Activated CD4-positive, alpha-beta T cell treated with anti-CD3 and anti-CD28 coated beads for 36 hours (primary cell): ENCODE measurements around the gene DDX42. TPM values are rescaled to one million over a fixed set of nuclear protein-coding genes. Genes with fewer than 3 reads are reported as not detected.
A peak's percentile ranks its signal among the peaks of the same experiment; 100 is the strongest.

ENCODE experiments used
- ATAC-seq: fragments of 200-7000 bp; cut with Tn5 transposase; one replicate; pipeline ENCODE4 v1.10.0; 2021; ENCODE audit warnings: mild to moderate bottlenecking, moderate library complexity
- CTCF ChIA-PET: fragments of 350-600 bp; sonication (Branson Sonifier 250); formaldehyde crosslinking; loops from one replicate; lab custom pipeline; 2021; ENCODE audit warnings: antibody characterized with exemption; lab: Charles Lee
- POLR2A ChIA-PET: fragments of 350-600 bp; sonication (Branson Sonifier 250); formaldehyde crosslinking; loops from one replicate; lab custom pipeline; 2021; ENCODE audit warnings: antibody characterized with exemption, inconsistent platforms; lab: Charles Lee
- DNase-seq: peaks from one replicate; pipeline ENCODE4 v3.0.0-alpha.2; 2020
- H3K27ac Mint-ChIP-seq: one replicate; pipeline ENCODE4 v1.8.0; 2021; ENCODE audit warnings: mixed read lengths
- H3K27me3 Mint-ChIP-seq: one replicate; pipeline ENCODE4 v1.8.0; 2021; ENCODE audit warnings: mixed read lengths
- H3K36me3 Mint-ChIP-seq: one replicate; pipeline ENCODE4 v1.8.0; 2021; ENCODE audit warnings: low read depth, mixed read lengths
- H3K4me1 Mint-ChIP-seq: one replicate; pipeline ENCODE4 v1.8.0; 2021; ENCODE audit warnings: mixed read lengths
- H3K4me3 Mint-ChIP-seq: one replicate; pipeline ENCODE4 v1.8.0; 2021; ENCODE audit warnings: mild to moderate bottlenecking, moderate library complexity, mixed read lengths
- H3K9me3 Mint-ChIP-seq: one replicate; pipeline ENCODE4 v1.8.0; 2021; ENCODE audit warnings: low read depth, mixed read lengths
- intact Hi-C, 2 experiments: fragments of 100-400 bp; cut with DNase I in 1 of 2; cut with micrococcal nuclease in 1 of 2; formaldehyde crosslinking; loops; one replicate each; pipeline versions ENCODE4 v1.14.2 to v1.15.1; 2022 to 2024; cut with DNase I, micrococcal nuclease
- total RNA-seq, 2 experiments: library from RNA; stranded (reverse); gene quantifications; one replicate each; pipeline ENCODE4 v1.2.3, GENCODE V29; 2021

DDX42 gene
- total RNA-seq, 2 experiments from 2014 or later, result 109 to 173 TPM

DNA sequence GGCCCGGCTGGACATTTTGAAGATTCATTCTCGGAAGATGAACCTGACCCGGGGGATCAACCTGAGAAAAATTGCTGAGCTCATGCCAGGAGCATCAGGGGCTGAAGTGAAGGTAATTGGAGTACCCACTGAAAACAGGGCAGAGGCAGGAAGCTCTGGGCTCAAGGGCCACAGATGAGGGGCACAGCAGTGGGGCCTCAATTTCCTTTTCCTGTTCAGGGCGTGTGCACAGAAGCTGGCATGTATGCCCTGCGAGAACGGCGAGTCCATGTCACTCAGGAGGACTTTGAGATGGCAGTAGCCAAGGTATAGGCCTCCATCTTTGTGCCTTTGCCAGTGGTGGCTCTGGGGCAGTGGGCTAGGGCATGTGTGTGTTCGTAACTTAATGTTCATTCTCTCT is 57.5 kb downstream of the DDX42 start:
- peaks cover 75% of the 10 kb centered on the region for H3K36me3 Mint-ChIP-seq
- POLR2A ChIA-PET, result interaction anchor here (0.6 to 1.9 kb wide), 5 partner anchors 9 to 83 kb away, joined by 3 to 6 read pairs (median 4); no protein-coding TSS in a partner anchor
- DNase-seq, result no peak

DNA sequence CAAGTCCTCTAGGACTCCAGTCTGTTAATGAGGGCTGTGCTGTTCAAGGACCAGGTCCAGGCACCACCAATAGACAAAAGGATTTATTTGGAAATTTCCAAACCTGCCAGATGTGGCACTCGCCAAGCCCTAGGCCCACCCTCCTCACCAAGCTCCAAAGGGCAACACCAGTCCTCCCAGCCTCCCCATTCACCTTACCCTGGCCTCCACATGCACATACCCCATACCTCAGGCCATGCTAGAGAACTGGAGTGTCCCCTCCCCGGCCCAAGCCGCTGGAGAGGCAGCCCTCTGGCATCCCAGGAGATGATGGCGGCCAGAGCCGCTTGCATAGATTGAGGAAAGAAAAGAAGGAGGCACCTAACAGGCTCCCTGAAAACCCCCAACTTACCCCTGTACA is 58.0 kb downstream of the DDX42 start:
- Mint-ChIP-seq H3K9me3 (no peaks in the 10 kb centered on the region), H3K4me3 (no peak overlapping the region), H3K27me3 (no peaks in the 10 kb centered on the region), H3K4me1 (peaks cover 48% of the 10 kb centered on the region), H3K27ac (peak overlapping the region; percentile 67), H3K36me3 (peaks cover 75% of the 10 kb centered on the region)
- DNase-seq, result no peak
- ChIA-PET CTCF (interaction anchor here (0.6 to 1.7 kb wide), 4 partner anchors 10 to 407 kb away, joined by 3 to 5 read pairs (median 3); partner anchors contain the start of genes CCDC47 and DDX42), POLR2A (interaction anchor here (0.6 to 1.9 kb wide), 4 partner anchors 8 to 70 kb away, joined by 3 to 6 read pairs (median 4); no protein-coding TSS in a partner anchor)
- intact Hi-C loops, result loop anchor here in 1 of 2 experiments (10.0 kb wide), 1 partner anchor 277 kb away; the partner anchor contains the start of gene DCAF7
- no peak for ATAC-seq

More for the DNA sequence above, 57.5 kb downstream of the DDX42 start:
- Mint-ChIP-seq H3K4me1 (peaks cover 48% of the 10 kb centered on the region), H3K4me3 (no peak overlapping the region), H3K27ac (peak overlapping the region; percentile 67), H3K27me3 (no peaks in the 10 kb centered on the region), H3K9me3 (no peaks in the 10 kb centered on the region)
- CTCF ChIA-PET, result interaction anchor here (0.6 to 1.6 kb wide), 2 partner anchors 10 to 58 kb away, joined by 3 to 5 read pairs; partner anchors contain the start of genes CCDC47 and DDX42
- no peak for ATAC-seq
- intact Hi-C loops, result loop anchor here in 1 of 2 experiments (10.0 kb wide), 1 partner anchor 277 kb away; the partner anchor contains the start of gene DCAF7

DNA sequence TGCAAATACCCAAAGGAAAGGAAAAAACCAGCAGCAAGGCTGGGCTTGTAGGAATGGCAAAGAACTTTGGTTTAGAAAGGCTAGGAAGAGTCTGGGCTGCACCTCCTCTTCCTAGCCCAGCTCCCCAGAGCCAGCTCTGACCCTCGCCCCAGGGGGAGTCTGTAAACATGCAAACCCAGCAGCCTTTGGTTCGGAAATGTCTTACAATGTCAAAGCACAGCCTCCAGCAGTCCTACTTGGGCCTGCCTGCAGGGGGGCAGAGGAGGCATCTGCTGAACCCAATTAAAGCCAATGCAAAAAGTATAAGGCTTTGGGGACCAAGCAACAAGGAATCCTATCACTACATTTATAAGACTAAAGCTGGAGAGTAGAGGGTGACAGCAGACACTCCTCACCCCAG is 58.5 kb downstream of the DDX42 start:
- no peak for DNase-seq
- ATAC-seq, result no peak
- peak overlapping the region; percentile 0 for H3K27ac Mint-ChIP-seq
- no peak overlapping the region for H3K4me3 Mint-ChIP-seq
- peaks cover 77% of the 10 kb centered on the region for H3K36me3 Mint-ChIP-seq
- no peaks in the 10 kb centered on the region for H3K27me3 Mint-ChIP-seq
- POLR2A ChIA-PET, result interaction anchor here (1.3 to 1.9 kb wide), 3 partner anchors 8 to 59 kb away, joined by 4 to 6 read pairs (median 5); partner anchors contain the start of gene CCDC47
- peaks cover 48% of the 10 kb centered on the region for H3K4me1 Mint-ChIP-seq
- CTCF ChIA-PET, result interaction anchor here (0.7 to 1.7 kb wide), 4 partner anchors 10 to 407 kb away, joined by 3 read pairs; partner anchors contain the start of gene STRADA
- no peaks in the 10 kb centered on the region for H3K9me3 Mint-ChIP-seq
- intact Hi-C loops, result loop anchor here in 1 of 2 experiments (10.0 kb wide), 1 partner anchor 278 kb away; the partner anchor contains the start of gene DCAF7

DNA sequence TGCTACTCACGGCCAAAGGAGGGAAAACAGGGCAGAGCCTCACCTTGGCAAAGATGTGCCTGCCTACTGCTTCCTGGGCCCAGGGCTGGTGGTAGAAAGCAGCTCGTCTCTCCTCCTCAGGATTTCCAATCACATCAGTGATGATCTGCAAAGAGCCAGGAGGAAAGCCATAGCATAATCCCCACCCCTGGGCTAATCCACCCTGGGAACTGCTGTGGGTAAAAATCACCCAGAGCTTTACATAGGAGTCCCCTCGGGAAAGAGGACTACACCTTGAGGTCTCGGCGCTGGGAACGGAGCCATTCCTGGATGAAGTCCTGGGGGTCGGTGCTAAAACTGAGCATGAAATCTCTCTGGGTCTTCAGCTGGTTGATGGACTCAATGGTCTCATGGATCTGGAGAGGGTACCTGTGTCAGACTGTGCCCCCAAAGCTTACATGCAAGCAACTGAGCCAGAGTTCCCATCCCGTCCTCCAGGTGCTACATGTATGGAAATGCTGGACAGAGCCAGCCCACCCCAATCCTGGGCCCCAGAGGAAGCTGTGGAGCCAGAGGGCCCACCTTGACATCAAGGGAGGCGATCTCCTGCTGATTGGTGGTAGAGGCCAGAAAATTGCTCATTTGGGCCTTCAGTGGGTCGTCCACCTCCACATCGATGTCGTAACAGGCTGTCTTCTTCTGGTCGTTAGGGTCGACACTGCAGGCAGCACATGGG is 59.2 kb downstream of the DDX42 start:
- H3K27me3 Mint-ChIP-seq, result no peaks in the 10 kb centered on the region
- POLR2A ChIA-PET, result interaction anchor here (0.6 to 1.3 kb wide), 2 partner anchors 11 to 60 kb away, joined by 5 read pairs; partner anchors contain the start of gene CCDC47
- no peaks in the 10 kb centered on the region for H3K9me3 Mint-ChIP-seq
- no peak overlapping the region for H3K4me3 Mint-ChIP-seq
- intact Hi-C loops, result loop anchor here in 1 of 2 experiments (10.0 kb wide), 1 partner anchor 278 kb away; the partner anchor contains the start of gene DCAF7
- no peak overlapping the region for H3K27ac Mint-ChIP-seq
- CTCF ChIA-PET, result interaction anchor here (0.7 to 1.8 kb wide), 8 partner anchors 9 to 408 kb away, joined by 3 to 6 read pairs (median 3); partner anchors contain the start of genes SMARCD2 and STRADA
- no peak for DNase-seq
- ATAC-seq, result no peak
- H3K36me3 Mint-ChIP-seq, result peaks cover 74% of the 10 kb centered on the region
- H3K4me1 Mint-ChIP-seq, result peaks cover 45% of the 10 kb centered on the region

DNA sequence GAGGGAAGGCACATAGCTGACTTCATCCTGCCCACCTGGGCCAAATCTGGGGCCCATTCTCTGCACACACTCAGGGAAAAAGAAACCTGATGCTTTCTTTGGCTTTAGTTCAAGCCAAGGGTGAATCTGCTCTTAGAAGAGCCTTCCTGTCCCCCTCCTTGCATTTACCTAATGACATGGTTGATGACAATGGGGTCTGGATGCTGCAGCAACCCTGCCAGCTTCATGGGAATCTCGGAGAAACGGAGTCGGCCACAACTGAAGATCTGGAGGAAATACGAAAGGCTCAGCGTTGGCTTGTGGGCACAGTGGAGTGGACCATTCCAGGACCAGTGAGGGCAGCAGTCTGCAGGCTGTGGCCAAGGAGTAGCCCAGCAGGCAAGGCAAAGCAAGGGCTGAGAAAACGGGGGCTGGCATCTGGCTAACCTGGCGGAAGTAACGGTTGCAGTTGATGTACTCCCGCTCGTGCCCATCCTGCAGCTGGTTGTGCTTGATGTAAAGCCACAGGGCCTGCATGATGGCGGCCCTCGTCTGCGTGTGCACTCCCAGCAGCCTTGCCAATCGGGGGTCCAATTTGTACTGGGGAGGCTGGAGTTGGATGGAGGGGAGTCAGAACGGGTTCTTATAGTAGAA is 59.9 kb downstream of the DDX42 start:
- Mint-ChIP-seq H3K4me3 (no peak overlapping the region), H3K27me3 (no peaks in the 10 kb centered on the region), H3K36me3 (peaks cover 69% of the 10 kb centered on the region), H3K4me1 (peaks cover 42% of the 10 kb centered on the region), H3K9me3 (no peaks in the 10 kb centered on the region), H3K27ac (peak overlapping the region; percentile 40)
- ChIA-PET POLR2A (interaction anchor here (0.6 to 1.3 kb wide), 2 partner anchors 10 to 60 kb away, joined by 5 read pairs; partner anchors contain the start of gene CCDC47), CTCF (interaction anchor here (0.6 to 2.1 kb wide), 12 partner anchors 8 to 408 kb away, joined by 3 to 8 read pairs (median 3); partner anchors contain the start of gene SMARCD2)
- DNase-seq (no peak), ATAC-seq (no peak)
- intact Hi-C loops, result loop anchor here in 1 of 2 experiments (10.0 kb wide), 1 partner anchor 279 kb away; the partner anchor contains the start of gene DCAF7

DNA sequence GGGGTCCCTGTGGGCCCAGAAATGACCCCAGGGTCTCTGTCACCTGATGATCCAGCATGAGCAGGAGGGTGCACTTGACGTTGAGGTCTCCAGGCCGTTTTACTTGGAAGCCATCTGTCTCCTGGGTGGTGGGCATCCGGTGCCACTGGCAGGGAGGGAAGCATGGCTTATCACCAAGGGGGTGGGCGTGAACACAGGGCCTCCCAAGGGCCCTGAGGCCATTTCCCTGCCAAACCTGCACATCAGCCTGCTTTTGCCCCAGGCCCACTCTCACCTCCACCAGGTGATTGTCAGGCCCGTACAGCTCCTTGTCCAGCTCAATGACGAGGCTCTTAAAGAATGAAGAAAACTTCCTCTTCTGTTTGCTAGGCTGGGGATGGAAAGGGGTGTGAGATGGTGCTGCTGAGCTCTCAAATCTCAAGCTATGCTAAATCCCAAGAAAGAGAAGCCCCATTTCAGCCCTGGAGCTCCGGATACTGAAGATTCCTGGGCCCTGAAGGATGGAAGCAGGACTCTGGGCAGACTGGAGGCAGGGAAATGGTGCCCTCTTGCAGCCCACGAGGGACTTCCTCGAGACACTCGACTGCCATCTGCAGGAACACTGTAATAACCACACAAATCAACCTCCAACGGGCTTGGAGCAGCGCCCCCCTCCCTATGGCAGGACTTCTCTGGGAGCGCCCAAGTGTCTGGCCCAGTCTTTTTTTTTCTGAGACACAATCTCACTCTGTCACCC is 60.6 kb downstream of the DDX42 start:
- intact Hi-C loops, result loop anchor here in 1 of 2 experiments (10.0 kb wide), 1 partner anchor 280 kb away; the partner anchor contains the start of gene DCAF7
- Mint-ChIP-seq H3K27ac (peak overlapping the region; percentile 75), H3K4me1 (peaks cover 42% of the 10 kb centered on the region), H3K27me3 (no peaks in the 10 kb centered on the region), H3K36me3 (peaks cover 63% of the 10 kb centered on the region), H3K4me3 (no peak overlapping the region), H3K9me3 (no peaks in the 10 kb centered on the region)
- DNase-seq (peak; percentile 77), ATAC-seq (peak; percentile 89)
- POLR2A ChIA-PET, result interaction anchor here (0.5 to 0.6 kb wide), 2 partner anchors 188 to 280 kb away, joined by 3 to 4 read pairs; no protein-coding TSS in a partner anchor
- CTCF ChIA-PET, result interaction anchor here (0.6 to 2.1 kb wide), 14 partner anchors 10 to 875 kb away, joined by 3 to 8 read pairs (median 3); no protein-coding TSS in a partner anchor

DNA sequence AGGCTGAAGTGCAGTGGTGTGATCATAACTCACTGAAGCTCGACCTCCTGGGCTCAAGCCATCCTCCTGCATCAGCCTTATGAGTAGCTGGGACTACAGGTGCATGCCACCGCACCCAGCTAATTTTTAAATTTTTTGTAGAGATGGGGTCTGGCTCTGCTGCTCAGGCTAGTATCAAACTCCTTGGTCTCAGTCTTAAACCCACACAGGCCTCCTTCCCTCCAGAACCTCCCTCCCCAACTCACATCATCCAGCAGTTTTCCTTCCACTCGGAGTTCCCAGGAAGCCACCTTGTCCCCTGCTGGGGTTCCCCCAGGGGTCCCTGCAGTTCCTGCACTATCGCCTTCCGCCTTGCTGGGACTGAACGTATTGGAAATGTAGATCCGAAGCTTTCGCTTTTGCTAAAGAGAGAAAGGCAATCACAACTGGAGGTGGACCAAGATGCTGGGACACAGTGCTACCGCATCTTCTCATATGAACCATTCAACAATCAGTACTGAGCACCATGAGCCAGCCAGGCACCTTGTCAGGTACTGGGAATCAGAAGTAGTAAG is 61.3 kb downstream of the DDX42 start:
- peaks cover 36% of the 10 kb centered on the region for H3K4me1 Mint-ChIP-seq
- H3K36me3 Mint-ChIP-seq, result peaks cover 56% of the 10 kb centered on the region
- DNase-seq (no peak), ATAC-seq (no peak)
- H3K9me3 Mint-ChIP-seq, result no peaks in the 10 kb centered on the region
- peak overlapping the region; percentile 79 for H3K27ac Mint-ChIP-seq
- no peak overlapping the region for H3K4me3 Mint-ChIP-seq
- H3K27me3 Mint-ChIP-seq, result no peaks in the 10 kb centered on the region
- ChIA-PET POLR2A (interaction anchor here (0.6 kb wide), 2 partner anchors 101 to 279 kb away, joined by 3 read pairs; no protein-coding TSS in a partner anchor), CTCF (interaction anchor here (0.6 to 2.1 kb wide), 6 partner anchors 25 to 874 kb away, joined by 3 to 8 read pairs (median 4); no protein-coding TSS in a partner anchor)
- intact Hi-C loops, result loop anchor here in 1 of 2 experiments (10.0 kb wide), 1 partner anchor 280 kb away; the partner anchor contains the start of gene DCAF7

DNA sequence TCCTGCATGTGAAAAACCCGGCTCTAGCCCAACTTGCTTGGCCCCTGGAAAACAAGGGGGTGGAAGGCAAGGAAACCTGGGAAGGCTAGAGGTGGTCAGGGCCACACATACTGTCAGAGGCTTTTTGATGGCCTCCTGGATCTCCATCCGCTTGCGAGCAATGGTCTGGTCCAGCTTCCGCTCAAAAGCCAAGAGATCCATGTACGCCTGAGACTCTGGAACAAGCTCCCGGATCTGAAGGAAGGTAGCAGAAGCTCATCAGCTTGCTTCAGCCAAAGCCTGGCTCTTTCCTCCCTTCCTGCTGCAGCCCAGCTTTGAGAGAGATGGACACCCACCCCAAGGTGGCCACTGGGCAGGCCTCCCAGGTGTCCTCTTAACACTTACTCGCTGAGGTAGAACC is 62.8 kb downstream of the DDX42 start:
- H3K4me1 Mint-ChIP-seq, result peaks cover 31% of the 10 kb centered on the region
- H3K4me3 Mint-ChIP-seq, result no peak overlapping the region
- H3K9me3 Mint-ChIP-seq, result no peaks in the 10 kb centered on the region
- no peaks in the 10 kb centered on the region for H3K27me3 Mint-ChIP-seq
- POLR2A ChIA-PET, result interaction anchor here (1.2 kb wide), 1 partner anchor 10 kb away, joined by 3 read pairs; the partner anchor contains the start of gene PSMC5
- peak overlapping the region; percentile 19 for H3K27ac Mint-ChIP-seq
- no peak for ATAC-seq
- CTCF ChIA-PET, result no interaction called here
- peaks cover 49% of the 10 kb centered on the region for H3K36me3 Mint-ChIP-seq
- intact Hi-C loops, result loop anchor here in 1 of 2 experiments (10.0 kb wide), 1 partner anchor 282 kb away; the partner anchor contains the start of gene DCAF7
- DNase-seq, result no peak

DNA sequence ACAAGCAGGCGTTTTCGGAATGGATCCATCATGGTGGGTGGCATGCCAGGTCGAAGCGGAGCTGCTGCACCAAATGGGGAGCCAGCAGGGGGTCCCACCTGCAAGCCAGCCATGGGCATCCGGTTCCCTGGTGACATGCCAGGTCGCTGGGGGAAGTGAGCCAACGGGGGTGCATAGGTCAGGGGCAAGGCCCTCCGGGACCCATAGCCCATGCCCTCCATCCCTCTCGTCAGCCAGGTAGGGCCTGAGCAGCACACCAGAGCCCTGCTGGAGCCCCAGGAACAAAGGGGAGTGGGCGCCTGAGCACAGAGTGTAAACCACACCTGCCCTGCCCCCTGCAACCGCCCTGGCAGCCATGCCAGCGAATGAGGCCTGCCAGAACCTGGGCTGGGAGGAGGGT is 63.5 kb downstream of the DDX42 start:
- H3K27ac Mint-ChIP-seq, result no peak overlapping the region
- intact Hi-C loops, result loop anchor here in 1 of 2 experiments (10.0 kb wide), 1 partner anchor 283 kb away; the partner anchor contains the start of gene DCAF7
- peaks cover 31% of the 10 kb centered on the region for H3K4me1 Mint-ChIP-seq
- DNase-seq, result no peak
- H3K36me3 Mint-ChIP-seq, result peaks cover 46% of the 10 kb centered on the region
- no peaks in the 10 kb centered on the region for H3K9me3 Mint-ChIP-seq
- ChIA-PET CTCF (interaction anchor here (1.4 kb wide), 1 partner anchor 92 kb away, joined by 3 read pairs; no protein-coding TSS in a partner anchor), POLR2A (no interaction called here)
- H3K4me3 Mint-ChIP-seq, result no peak overlapping the region
- ATAC-seq, result no peak
- no peaks in the 10 kb centered on the region for H3K27me3 Mint-ChIP-seq
